ENCODE data around the gene CLTB.

DNA sequence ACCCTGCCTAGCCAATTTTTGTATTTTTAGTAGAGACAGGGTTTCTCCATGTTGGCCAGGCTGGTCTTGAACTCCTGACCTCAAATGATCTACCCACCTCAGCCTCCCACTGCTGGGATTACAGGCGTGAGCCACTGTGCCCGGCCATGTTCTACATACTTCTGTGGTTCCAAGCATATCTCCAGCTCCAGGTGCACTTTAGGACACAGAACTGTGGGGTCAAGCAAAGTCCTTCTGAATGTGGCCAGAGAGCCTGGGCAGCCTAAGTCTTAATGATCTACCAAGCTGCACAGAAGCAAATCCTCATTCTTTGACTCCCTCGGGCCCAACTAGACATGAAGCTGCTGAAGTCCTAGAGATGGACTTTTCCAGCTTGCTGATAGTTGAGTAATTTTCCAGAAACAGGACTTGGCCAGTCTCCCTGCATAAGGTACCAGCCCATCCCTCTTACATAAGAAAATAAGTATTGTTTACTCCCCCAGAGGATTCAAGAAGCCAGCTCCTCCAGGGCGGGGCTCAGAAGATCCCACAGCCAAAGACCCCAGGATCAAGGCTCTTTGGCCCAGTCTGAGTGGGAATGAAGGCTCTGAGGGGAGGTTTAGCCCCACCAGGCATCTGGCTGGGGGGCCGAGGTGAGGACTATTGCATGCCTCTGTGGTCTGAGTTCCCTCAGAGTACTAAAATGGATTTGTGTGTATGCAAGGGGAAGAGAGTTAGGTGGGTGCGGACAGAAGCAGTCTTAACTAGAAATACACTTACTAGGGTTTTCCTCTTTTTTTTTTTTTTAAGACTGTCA, 8.7 kb downstream of the CLTB start:
- TF ChIP-seq CTBP1 (IDR thresholded peaks at IDR 0.05; ENCODE audit: borderline replicate concordance) (no peak), FOXM1 (IDR thresholded peaks at IDR 0.05; ENCODE audit: borderline replicate concordance) (no peak), ELF4 (IDR thresholded peaks at IDR 0.05) (no peak), SP1 (IDR thresholded peaks at IDR 0.05) (no peak), FOXA1 (IDR thresholded peaks at IDR 0.05) (no peak), ARNT (IDR thresholded peaks at IDR 0.05) (no peak), NFRKB (IDR thresholded peaks at IDR 0.05) (no peak), BHLHE40 (IDR thresholded peaks at IDR 0.05; ENCODE audit: borderline replicate concordance) (no peak), SUZ12 (IDR thresholded peaks at IDR 0.05) (no peak), TARDBP (IDR thresholded peaks at IDR 0.05) (no peak)
- TF ChIP-seq, protein P1, sequence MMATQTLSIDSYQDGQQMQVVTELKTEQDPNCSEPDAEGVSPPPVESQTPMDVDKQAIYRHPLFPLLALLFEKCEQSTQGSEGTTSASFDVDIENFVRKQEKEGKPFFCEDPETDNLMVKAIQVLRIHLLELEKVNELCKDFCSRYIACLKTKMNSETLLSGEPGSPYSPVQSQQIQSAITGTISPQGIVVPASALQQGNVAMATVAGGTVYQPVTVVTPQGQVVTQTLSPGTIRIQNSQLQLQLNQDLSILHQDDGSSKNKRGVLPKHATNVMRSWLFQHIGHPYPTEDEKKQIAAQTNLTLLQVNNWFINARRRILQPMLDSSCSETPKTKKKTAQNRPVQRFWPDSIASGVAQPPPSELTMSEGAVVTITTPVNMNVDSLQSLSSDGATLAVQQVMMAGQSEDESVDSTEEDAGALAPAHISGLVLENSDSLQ (IDR thresholded peaks at IDR 0.05) = no peak
